B cell (primary cell): Measurements from ENCODE around the gene CRTC3. TPM values are rescaled to one million over a fixed set of nuclear protein-coding genes. Genes with fewer than 3 reads are reported as not detected.

Experiments used
- ATAC-seq: fragments of 200-7000 bp; cut with Tn5 transposase; one replicate; pipeline ENCODE4 v1.10.0; 2021; ENCODE audit warnings: low read depth, mild to moderate bottlenecking, moderate number of reproducible peaks, moderate library complexity
- CTCF ChIA-PET: fragments of 350-600 bp; sonication (Branson Sonifier 250); formaldehyde crosslinking; loops from one replicate; lab custom pipeline; 2021; ENCODE audit warnings: antibody characterized with exemption, inconsistent platforms; lab: Charles Lee
- POLR2A ChIA-PET: fragments of 350-600 bp; sonication (Branson Sonifier 250); formaldehyde crosslinking; loops from one replicate; lab custom pipeline; 2021; ENCODE audit warnings: antibody characterized with exemption; lab: Charles Lee
- DNase-seq: peaks from one replicate; pipeline ENCODE4 v3.0.0; 2013
- H2AFZ ChIP-seq: 2 replicates; pipeline ENCODE4 v1.6.1; 2012; ENCODE audit warnings: mild to moderate bottlenecking, low read depth, low read length; ENCODE audit not compliant: insufficient read depth, poor library complexity, severe bottlenecking
- H3K27ac ChIP-seq, 2 donors: 1 replicate in 1 of 2; 2 replicates in 1 of 2; pipeline ENCODE4 v1.5.1; 2012 to 2013; ENCODE audit warnings: low read length in 2 of 2, mild to moderate bottlenecking in 2 of 2, moderate library complexity in 1 of 2
- H3K27me3 ChIP-seq, 4 experiments: fragments of 200-600 bp in 1 of 4; sonication (generic) in 1 of 4; replicated peaks in 1 of 4; 1 replicate in 2 of 4; 2 replicates in 2 of 4; pipeline versions ENCODE4 v1.6.1 to v1.7.0; 2013 to 2016; ENCODE audit warnings: low read length in 3 of 4, mild to moderate bottlenecking in 2 of 4, mixed read lengths in 1 of 4, moderate library complexity in 1 of 4; ENCODE audit not compliant: insufficient read depth in 4 of 4, control insufficient read depth in 3 of 4; ENCODE audit errors: control extremely low read depth in 1 of 4
- H3K36me3 ChIP-seq, 2 experiments: replicated peaks in 1 of 2; 1 replicate in 1 of 2; 2 replicates in 1 of 2; pipeline versions ENCODE4 v1.6.1 to v1.7.1; 2013; ENCODE audit warnings: low read length in 1 of 2; ENCODE audit not compliant: insufficient read depth in 2 of 2, control insufficient read depth in 1 of 2; ENCODE audit errors: control extremely low read depth in 1 of 2, extremely low read depth in 1 of 2
- H3K4me1 ChIP-seq, 2 donors: fragments of 200-600 bp in 1 of 2; sonication (generic) in 1 of 2; 1 replicate in 1 of 2; 2 replicates in 1 of 2; pipeline versions ENCODE4 v1.5.1 to v1.6.1; 2013 to 2017; ENCODE audit warnings: low read length in 2 of 2; ENCODE audit not compliant: control insufficient read depth in 2 of 2, insufficient read depth in 2 of 2
- H3K4me2 ChIP-seq: replicated peaks from 2 replicates; pipeline ENCODE3; 2012; ENCODE audit warnings: mild to moderate bottlenecking, low read depth, low read length; ENCODE audit not compliant: poor library complexity, severe bottlenecking
- H3K4me3 ChIP-seq, 5 experiments: fragments of 200-600 bp in 1 of 5; sonication (generic) in 1 of 5; 1 replicate in 3 of 5; 2 replicates in 2 of 5; pipeline versions ENCODE4 v1.5.1 to v1.7.0; 2011 to 2016; ENCODE audit warnings: low read length in 4 of 5, mild to moderate bottlenecking in 4 of 5, low read depth in 2 of 5, control low read depth in 1 of 5, moderate library complexity in 1 of 5; ENCODE audit not compliant: insufficient read depth in 1 of 5; ENCODE audit errors: control extremely low read depth in 1 of 5, extremely low read depth in 1 of 5
- H3K79me2 ChIP-seq: fragments of 200-600 bp; sonication (generic); one replicate; pipeline ENCODE4 v1.6.0; 2016; ENCODE audit warnings: low read length; ENCODE audit not compliant: control insufficient read depth, insufficient read depth
- H3K9ac ChIP-seq: fragments of 200-600 bp; sonication (generic); 2 replicates; pipeline ENCODE4 v1.6.1; 2017; ENCODE audit warnings: mild to moderate bottlenecking, low read length, moderate library complexity
- H3K9me3 ChIP-seq, 3 donors: one replicate each; pipeline versions ENCODE4 v1.6.1 to v1.7.1; 2013; ENCODE audit warnings: low read length in 2 of 3; ENCODE audit not compliant: control insufficient read depth in 2 of 3, insufficient read depth in 1 of 3; ENCODE audit errors: control extremely low read depth in 1 of 3
- H4K20me1 ChIP-seq: 2 replicates; pipeline ENCODE4 v1.6.0; 2012; ENCODE audit warnings: mild to moderate bottlenecking, low read length; ENCODE audit not compliant: insufficient read depth, control insufficient read depth, poor library complexity, severe bottlenecking
- H3K27ac Mint-ChIP-seq: one replicate; pipeline ENCODE4 v1.8.0; 2021; ENCODE audit warnings: mixed read lengths
- H3K27me3 Mint-ChIP-seq: one replicate; pipeline ENCODE4 v1.8.0; 2021; ENCODE audit warnings: mixed read lengths
- H3K4me1 Mint-ChIP-seq: one replicate; pipeline ENCODE4 v1.8.0; 2021; ENCODE audit warnings: mixed read lengths
- H3K4me3 Mint-ChIP-seq: one replicate; pipeline ENCODE4 v1.8.0; 2021; ENCODE audit warnings: mixed read lengths
- H3K9me3 Mint-ChIP-seq: one replicate; pipeline ENCODE4 v1.8.0; 2022; ENCODE audit warnings: mixed read lengths; ENCODE audit not compliant: insufficient read depth
- CTCF ChIP-seq: fragments of 200-600 bp; IDR thresholded peaks from one replicate; pipeline ENCODE4 v1.8.0; 2022; ENCODE audit warnings: antibody characterized with exemption, mild to moderate bottlenecking
- EZH2 ChIP-seq: IDR thresholded peaks from 2 replicates; pipeline ENCODE4 v1.6.1; 2012; ENCODE audit warnings: borderline replicate concordance, low read depth, mild to moderate bottlenecking, moderate library complexity, low read length; ENCODE audit not compliant: insufficient read depth, poor library complexity, severe bottlenecking
- WGBS: methylation state at CpG from one replicate; pipeline ENCODE4 v1.1.5; 2013; ENCODE audit warnings: missing lambda C conversion rate; ENCODE audit not compliant: insufficient coverage; 5-methylcytosine and 5-hydroxymethylcytosine counted together
- intact Hi-C: fragments of 100-400 bp; cut with micrococcal nuclease; formaldehyde crosslinking; loops from one replicate; pipeline ENCODE4 v1.10.0; 2022
- polyA plus RNA-seq: library from polyadenylated mRNA; depleted of rRNA; stranded (reverse); fragments of >200 nt; gene quantifications from 2 replicates; pipeline ENCODE4 v1.2.3, GENCODE V29; 2012
- total RNA-seq, 2 donors: library from RNA; stranded (reverse); fragments of 120-200 nt in 1 of 2; gene quantifications; 1 replicate in 1 of 2; 2 replicates in 1 of 2; pipeline versions ENCODE4 v1.2.3 to v1.2.4, GENCODE V29; 2013 to 2022

Gene CRTC3
- total and polyA plus RNA-seq, 2 donors (not counting 1 experiment from before 2014, with no cell fraction given): 34.7 to 95.8 TPM

- no peaks in the 10 kb centered on the region for H3K79me2 ChIP-seq
- no peak for DNase-seq
- H3K27ac ChIP-seq: no peak overlapping the region
- Mint-ChIP-seq H3K27ac (no peak overlapping the region), H3K27me3 (peaks cover 5% of the 10 kb centered on the region), H3K4me3 (no peak overlapping the region), H3K4me1 (peaks cover 7% of the 10 kb centered on the region), H3K9me3 (no peaks in the 10 kb centered on the region)
- ChIA-PET CTCF (interaction anchor here (0.8 to 3.2 kb wide), 2 partner anchors 241 to 289 kb away, joined by 3 to 12 read pairs; partner anchors contain the start of gene FES), POLR2A (no interaction called here)
- intact Hi-C loops: no loop called here
- peaks cover 7 to 8% of the 10 kb centered on the region in 2 donors for H3K4me1 ChIP-seq
- no peak overlapping the region for H2AFZ ChIP-seq
- no peak for ATAC-seq
- TF ChIP-seq EZH2 (no peak), CTCF (no peak)
- WGBS: 100% methylated on average over 6 of the region's 8 CpGs
- peaks cover 3 to 36% of the 10 kb centered on the region in 2 experiments for H3K36me3 ChIP-seq
- H3K27me3 ChIP-seq: peaks cover 0 to 9% (median 2%) of the 10 kb centered on the region in 4 experiments
- no peak overlapping the region for H3K9ac ChIP-seq
- no peak overlapping the region for H3K4me3 ChIP-seq
- no peaks in the 10 kb centered on the region for H4K20me1 ChIP-seq
- no peak overlapping the region for H3K4me2 ChIP-seq
- peaks cover 0 to 9% (median 0%) of the 10 kb centered on the region in 3 donors for H3K9me3 ChIP-seq
Measured at GRCh38 chr15:90644526-90644925, 114.8 kb downstream of the CRTC3 start.

- no peak for TF ChIP-seq CTCF
- no peak for TF ChIP-seq EZH2
- ChIA-PET POLR2A (interaction anchor here (0.6 kb wide), 1 partner anchor 54 kb away, joined by 4 read pairs; no protein-coding TSS in a partner anchor), CTCF (interaction anchor here (0.8 to 3.2 kb wide), 3 partner anchors 240 to 288 kb away, joined by 3 to 12 read pairs (median 3); partner anchors contain the start of genes FES and MAN2A2)
- peaks cover 0 to 9% (median 2%) of the 10 kb centered on the region in 4 experiments for H3K27me3 ChIP-seq
- no peak for ATAC-seq
- Mint-ChIP-seq H3K4me3 (no peak overlapping the region), H3K9me3 (no peaks in the 10 kb centered on the region), H3K27ac (peak overlapping the region; percentile 21), H3K4me1 (peaks cover 8% of the 10 kb centered on the region), H3K27me3 (peaks cover 5% of the 10 kb centered on the region)
- H3K36me3 ChIP-seq: peaks cover 3 to 34% of the 10 kb centered on the region in 2 experiments
- peaks cover 7 to 8% of the 10 kb centered on the region in 2 donors for H3K4me1 ChIP-seq
- WGBS: 90% methylated on average over 7 of the region's 9 CpGs
- no peak overlapping the region for H2AFZ ChIP-seq
- H3K9ac ChIP-seq: no peak overlapping the region
- H3K4me3 ChIP-seq: no peak overlapping the region
- H4K20me1 ChIP-seq: no peaks in the 10 kb centered on the region
- no peak overlapping the region for H3K27ac ChIP-seq
- intact Hi-C loops: no loop called here
- DNase-seq: no peak
- H3K79me2 ChIP-seq: no peaks in the 10 kb centered on the region
- peaks cover 0 to 9% (median 0%) of the 10 kb centered on the region in 3 donors for H3K9me3 ChIP-seq
- H3K4me2 ChIP-seq: no peak overlapping the region
Measured at GRCh38 chr15:90644952-90645725, 115.4 kb downstream of the CRTC3 start.
